Renal cortex interstitium (tissue), 11 donors: Measurements from ENCODE around the gene RHOA. TPM values are rescaled to one million over a fixed set of nuclear protein-coding genes. Genes with fewer than 3 reads are reported as not detected.
"Not testable (repeated sequence)": the region's sequence is repeated elsewhere in the genome, so short reads cannot be mapped to it uniquely, and the experiment has no call there.

ENCODE experiments used
- DNase-seq, 11 donors: peaks; one replicate each; pipeline ENCODE4 v3.0.0-alpha.2; 2013; ENCODE audit warnings: low read depth in 9 of 11, low spot score in 4 of 11; ENCODE audit errors: extremely low read depth in 1 of 11
- polyA plus RNA-seq, 3 donors: library from polyadenylated mRNA; unstranded; fragments of 120-200 nt; gene quantifications; one replicate each; pipeline ENCODE4 v1.2.1, GENCODE V29; 2013; ENCODE audit not compliant: insufficient read length in 3 of 3

RHOA gene
- polyA plus RNA-seq, 3 donors = 481 to 531 (median 521) TPM

DNA sequence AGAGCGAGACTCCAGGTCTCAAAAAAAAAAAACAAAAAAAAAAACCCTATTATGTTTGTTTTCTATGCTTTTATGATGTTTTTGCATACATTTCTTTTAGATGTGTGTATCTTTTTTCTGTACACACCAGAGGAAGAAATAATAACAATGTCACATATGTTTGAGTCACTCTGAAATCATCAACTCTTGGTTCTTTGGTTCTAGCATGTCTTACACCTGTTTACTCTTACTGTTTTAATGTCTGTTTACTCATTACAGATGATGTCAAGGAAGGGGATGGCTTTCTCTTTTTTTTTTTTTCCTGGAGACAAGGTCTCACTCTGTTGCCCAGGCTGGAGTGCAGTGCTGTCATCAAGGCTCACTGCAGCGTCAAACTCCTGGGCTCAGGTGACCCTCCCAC is 24.1 kb downstream of the RHOA start:
- no peak for DNase-seq

- no peak for DNase-seq
These were observed 25.6 kb downstream of the RHOA start for GRCh38 chr3:49386056-49386756.

GRCh38 chr3:49385617-49386016 is 26.2 kb downstream of the RHOA start:
- no peak for DNase-seq

GRCh38 chr3:49383387-49383786 is 28.4 kb downstream of the RHOA start:
- no peak for DNase-seq

DNA sequence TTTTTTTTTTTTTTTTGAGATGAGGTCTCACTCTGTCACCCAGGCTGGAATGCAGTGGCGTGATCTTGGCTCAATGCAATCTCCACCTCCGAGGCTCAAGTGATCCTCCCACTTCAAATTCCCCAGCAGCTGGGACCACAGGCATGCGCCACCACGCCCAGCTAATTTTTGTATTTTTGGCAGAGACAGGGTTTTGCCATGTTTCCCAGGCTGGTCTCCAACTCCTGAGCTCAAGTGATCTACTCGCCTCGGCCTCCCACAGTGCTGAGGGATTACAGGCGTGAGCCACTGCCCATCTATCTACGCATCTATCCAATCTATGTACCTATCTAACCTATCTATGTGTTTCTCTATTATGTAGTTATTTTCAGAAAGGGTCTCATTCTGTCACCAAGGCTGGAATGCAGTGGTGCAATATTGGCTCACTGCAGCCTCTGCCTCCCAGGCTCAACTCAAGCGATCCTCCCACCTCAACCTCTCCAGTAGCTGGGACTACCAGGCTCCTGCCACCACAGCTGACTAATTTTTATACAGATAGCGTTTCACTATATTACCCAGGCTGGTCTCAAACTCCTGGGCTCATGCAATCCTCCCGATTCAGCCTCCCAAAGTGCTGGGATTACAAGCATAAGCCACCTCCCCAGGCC is 33.4 kb downstream of the RHOA start:
- DNase-seq = no peak

GRCh38 chr3:49377483-49377882 is 34.3 kb downstream of the RHOA start:
- no peak for DNase-seq

DNA sequence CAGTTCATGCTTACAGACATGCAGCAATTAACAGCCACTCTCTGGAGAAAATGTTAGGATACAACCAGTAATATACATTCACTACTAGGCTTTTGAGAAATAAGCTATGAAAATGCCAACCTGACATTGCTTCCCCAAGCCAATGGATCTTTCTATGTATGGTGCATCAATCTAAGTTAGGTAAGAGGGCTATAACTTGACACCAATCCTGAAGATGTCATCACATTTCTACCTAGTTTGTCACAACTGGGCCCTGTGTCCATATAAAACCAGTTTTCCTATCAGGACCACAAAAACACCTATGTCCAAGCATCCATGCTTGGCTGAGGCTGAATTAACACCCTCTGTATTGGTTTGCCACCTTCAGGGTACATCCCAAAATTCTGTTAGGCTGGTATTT is 39.8 kb downstream of the RHOA start:
- DNase-seq = no peak

- DNase-seq = no peak
These were observed 41.0 kb downstream of the RHOA start for GRCh38 chr3:49370585-49371290.

DNA sequence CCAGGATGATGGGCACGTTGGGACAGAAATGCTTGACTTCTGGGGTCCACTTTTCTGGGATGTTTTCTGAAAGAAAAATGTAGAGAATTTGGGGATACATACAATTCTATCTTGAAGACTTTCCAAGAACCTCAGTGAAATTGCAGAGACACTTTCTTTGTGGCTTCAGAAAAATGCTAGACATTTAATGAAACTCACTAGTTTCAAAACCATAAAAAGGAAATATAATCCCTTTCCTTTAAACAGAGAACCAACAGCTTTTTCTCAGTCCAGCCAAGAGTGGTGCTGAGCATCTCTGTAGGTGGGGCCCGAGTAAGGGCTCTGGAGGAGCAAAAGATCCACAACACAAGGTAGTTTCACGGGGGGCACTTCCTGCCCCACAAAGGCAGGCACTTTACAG is 49.2 kb downstream of the RHOA start:
- DNase-seq = no peak

DNA sequence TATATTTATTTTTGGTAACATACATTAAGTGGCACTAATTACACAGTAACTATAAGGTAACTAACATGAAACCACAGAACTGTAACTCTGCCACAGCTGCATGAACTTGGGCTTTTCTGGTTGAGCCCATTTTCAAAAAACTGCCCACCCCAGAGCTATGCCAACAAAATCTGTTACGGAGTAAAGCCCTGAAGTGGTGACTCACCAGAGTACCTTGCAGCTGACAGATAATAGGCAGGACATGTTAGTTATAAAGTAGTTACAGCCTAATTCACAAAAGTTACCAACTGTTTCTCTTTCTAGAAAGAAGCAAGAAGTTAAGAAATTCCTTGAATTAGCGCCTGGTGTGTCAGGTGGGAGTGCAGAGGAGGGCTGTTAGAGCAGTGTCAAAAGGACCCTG is 52.2 kb downstream of the RHOA start:
- DNase-seq = no peak

- DNase-seq = no peak
These were observed 52.9 kb downstream of the RHOA start for GRCh38 chr3:49358884-49359225.

DNA sequence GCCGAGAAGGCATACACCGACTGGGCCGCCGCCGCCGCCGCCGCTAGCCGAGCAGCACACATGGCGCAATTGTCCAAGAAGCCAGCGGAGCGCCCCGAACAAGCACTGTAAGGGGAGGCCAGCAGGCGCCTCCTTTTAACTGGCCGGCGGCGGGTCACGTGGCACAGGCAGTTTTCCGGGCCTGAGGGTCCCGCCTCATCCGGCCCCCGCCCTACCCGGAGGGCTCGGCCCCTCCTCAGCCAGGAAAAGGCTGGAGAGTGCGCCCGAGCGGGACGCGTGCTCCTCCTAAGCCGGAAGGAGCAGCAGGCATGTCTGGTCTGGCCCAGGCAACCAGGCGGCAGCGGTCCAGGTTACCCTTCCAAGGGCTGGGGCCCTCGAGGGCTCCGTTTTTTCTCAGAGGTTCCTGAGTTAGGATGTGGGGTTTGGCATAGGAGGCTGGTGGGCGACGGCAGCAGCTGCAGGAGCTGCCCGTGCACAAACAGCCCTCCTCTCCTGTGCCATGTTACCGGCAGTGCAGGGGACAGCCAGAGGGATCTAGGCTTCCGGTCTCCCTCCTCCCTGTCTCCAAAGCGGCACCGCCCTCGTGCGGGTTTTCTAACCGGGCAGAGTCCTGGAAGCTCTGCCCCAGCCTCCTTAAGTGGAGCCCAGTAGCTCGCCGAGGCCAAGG is 53.4 kb downstream of the RHOA start, which contains the start of gene GPX1:
Gene GPX1, minus strand, starts transcription at position 137 of the 667 bp plus-strand sequence. Its CDS starts 75 bp downstream, at position 62.
- peak; percentile 75 to 93 (median 89) for DNase-seq

GRCh38 chr3:49357443-49358216 is 54.1 kb downstream of the RHOA start:
- DNase-seq = peak in 2 of 11 donors; percentile 20 to 24

DNA sequence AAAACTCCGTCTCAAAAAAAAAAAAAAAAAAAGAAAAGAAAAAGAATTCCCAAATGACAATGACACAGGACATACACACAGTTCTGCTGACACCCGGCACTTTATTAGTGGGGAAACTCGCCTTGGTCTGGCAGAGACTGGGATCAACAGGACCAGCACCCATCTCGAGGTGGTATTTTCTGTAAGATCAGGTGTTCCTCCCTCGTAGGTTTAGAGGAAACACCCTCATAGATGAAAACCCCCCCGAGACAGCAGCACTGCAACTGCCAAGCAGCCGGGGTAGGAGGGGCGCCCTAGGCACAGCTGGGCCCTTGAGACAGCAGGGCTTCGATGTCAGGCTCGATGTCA is 54.7 kb downstream of the RHOA start:
- not testable (repeated sequence) for DNase-seq

DNA sequence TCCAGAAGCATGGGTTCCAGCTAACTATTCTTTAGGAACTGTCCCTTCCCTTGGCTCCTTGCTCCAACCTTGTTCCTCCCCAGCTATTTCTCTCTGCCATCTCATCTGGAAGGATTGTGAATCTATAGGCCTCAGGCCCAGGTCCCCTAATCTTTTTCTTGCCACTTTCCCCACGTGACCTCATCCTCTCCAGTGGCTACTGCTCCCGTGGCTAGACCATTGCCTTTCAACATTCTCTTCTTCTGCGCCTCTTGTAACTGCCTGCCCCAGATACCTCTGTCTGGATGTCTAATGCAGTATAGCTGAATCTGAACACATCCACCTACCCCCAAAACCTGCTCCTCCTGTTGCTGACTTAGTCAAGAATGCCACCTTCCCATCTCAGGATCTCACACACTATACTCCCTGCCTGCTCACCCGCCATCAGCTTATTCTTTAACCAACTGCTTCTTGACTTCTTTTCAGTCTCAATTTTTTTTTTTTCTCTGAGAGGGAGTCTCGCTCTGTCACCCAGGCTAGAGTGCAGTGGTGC is 58.8 kb downstream of the RHOA start:
- no peak for DNase-seq

DNA sequence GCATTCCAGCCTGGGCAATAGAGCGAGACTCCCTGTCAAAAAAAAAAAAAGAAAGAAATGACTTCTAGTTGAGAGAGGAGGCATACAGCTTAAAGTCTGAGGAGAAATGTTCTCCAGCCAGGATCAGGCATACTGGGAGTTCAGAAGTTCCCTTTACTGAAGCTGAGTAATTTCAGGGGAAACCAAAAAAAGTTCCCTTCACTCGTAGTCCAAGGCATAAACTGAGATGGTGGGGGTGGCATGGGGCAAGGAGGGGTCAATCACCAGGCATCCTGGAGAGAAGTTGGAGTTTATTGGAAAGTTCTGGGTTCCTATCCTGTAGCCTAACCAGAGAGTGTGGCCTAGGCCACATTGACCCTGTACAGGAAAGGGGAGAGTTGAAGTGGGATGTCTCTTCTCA is 59.5 kb downstream of the RHOA start:
- no peak for DNase-seq

GRCh38 chr3:49351521-49352011 is 60.2 kb downstream of the RHOA start:
- DNase-seq = no peak

- no peak for DNase-seq
These were observed 62.2 kb downstream of the RHOA start for GRCh38 chr3:49349348-49350114.
